GM19438 (cell line): ENCODE measurements around the gene AOAH.
"Not testable (repeated sequence)": the region's sequence is repeated elsewhere in the genome, so short reads cannot be mapped to it uniquely, and the experiment has no call there.

Experiments
- ATAC-seq: cut with Tn5 transposase; IDR thresholded peaks from one replicate; pipeline ENCODE4 v1.9.1; 2021; ENCODE audit warnings: low read depth; ENCODE audit not compliant: unreplicated experiment

The AOAH gene

GRCh38 chr7:36707465-36707864 lies 16.8 kb downstream of the AOAH start:
- ATAC-seq, result no peak

DNA sequence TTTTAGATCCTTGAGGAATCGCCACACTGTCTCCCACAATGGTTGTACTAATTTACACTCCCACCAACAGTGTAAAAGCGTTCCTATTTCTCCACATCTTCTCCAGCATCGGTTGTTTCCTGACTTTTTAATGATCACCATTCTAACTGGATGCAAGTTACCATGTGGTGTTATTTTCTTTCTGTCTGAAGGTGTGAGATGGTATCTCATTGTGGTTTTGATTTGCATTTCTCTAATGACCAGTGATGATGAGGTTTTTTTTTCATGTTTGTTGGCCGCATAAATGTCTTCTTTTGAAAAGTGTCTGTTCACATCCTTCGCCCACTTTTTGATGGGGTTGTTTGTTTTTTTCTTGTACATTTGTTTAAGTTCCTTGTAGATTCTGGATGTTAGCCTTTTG lies 20.4 kb downstream of the AOAH start:
- not testable (repeated sequence) for ATAC-seq

DNA sequence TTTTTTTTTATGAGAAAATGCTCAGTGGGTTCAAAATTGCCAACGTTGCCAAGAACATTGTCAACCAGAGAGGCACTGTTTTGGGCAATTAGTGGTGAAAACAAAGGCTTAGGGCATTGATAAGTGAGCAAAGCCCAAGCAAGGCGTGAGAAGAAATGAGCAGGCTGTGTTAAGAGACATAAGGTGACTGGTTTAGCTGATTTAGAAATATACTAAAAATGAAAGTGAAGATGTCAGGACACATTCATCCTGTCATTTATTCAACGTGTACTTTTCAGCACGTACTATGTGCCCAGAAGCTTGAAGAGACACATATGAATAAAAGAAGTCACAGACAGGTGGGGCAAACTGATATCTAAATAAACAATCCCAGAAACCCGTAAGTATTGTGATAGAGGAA lies 31.8 kb downstream of the AOAH start:
- no peak for ATAC-seq

GRCh38 chr7:36691983-36692382 lies 32.3 kb downstream of the AOAH start:
- no peak for ATAC-seq

GRCh38 chr7:36690514-36691187 lies 33.6 kb downstream of the AOAH start:
- ATAC-seq, result no peak

DNA sequence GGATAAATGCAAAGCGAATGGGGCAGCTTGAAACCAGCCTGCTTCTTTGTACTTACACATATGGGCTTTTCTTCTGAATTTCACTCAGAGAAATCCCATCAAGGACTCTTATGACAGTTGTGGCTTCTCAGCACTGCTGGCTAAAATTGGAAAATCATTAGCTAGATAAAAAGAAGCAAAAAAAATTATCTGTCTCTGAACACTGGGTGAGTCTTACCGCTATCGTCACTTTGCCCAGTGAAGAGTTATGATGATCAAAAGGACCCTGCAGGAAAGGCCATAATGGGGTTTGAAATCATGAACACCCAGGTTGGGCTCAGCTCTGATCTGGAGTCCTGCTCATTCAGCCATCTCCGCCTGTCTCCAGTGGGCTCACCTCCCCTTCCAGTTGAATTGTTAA lies 34.3 kb downstream of the AOAH start:
- no peak for ATAC-seq

DNA sequence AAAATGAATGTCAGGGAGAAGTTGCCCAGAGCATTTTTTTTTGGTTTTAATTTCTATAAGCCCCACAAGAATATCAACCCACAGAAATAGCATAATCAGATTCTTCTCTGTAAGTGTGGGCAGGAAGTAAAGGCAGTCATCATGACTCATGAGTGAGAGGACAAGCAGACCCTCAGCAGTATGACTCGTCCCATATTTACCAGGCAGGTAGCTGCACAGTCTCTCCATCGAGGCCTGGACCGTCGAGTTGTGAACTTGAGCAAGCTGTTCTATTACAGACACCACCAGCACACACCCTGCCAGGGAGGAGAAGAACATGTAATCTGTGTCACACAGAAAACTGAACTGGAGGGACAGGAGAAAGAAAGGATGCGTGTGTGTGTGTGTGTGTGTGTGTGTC lies 37.8 kb downstream of the AOAH start:
- ATAC-seq, result no peak

- ATAC-seq, result no peak
Observed at GRCh38 chr7:36684954-36685353, 39.3 kb downstream of the AOAH start.

- ATAC-seq, result no peak
Observed at GRCh38 chr7:36683695-36684357, 40.5 kb downstream of the AOAH start.

GRCh38 chr7:36683111-36683510 lies 41.2 kb downstream of the AOAH start:
- ATAC-seq, result no peak

- no peak for ATAC-seq
Observed at GRCh38 chr7:36682102-36682501, 42.2 kb downstream of the AOAH start.

- no peak for ATAC-seq
Observed at GRCh38 chr7:36677769-36678437, 46.4 kb downstream of the AOAH start.

- no peak for ATAC-seq
Observed at GRCh38 chr7:36673703-36674102, 50.6 kb downstream of the AOAH start.

DNA sequence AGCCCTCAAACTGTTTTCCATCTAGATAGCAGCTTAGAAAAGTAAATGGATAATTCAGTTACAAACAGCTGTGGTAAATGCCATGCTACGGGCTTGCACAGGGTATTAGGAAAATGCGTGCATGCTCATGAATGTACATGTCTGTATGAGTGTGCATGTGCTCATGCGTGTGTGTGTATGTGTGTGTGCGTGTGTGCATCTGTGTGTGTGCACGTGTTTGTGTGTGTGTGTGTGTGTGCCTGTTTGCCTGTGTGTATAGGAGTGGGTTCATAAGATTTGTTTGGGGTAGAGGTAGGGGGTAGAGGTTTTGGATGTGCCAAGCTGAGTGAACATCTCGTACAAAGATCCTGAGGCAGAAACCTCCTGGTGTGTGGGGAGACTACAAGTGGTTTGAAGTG lies 52.9 kb downstream of the AOAH start:
- ATAC-seq, result no peak

- no peak for ATAC-seq
Observed at GRCh38 chr7:36670585-36671431, 53.5 kb downstream of the AOAH start.

GRCh38 chr7:36668750-36669149 lies 55.5 kb downstream of the AOAH start:
- ATAC-seq, result no peak

DNA sequence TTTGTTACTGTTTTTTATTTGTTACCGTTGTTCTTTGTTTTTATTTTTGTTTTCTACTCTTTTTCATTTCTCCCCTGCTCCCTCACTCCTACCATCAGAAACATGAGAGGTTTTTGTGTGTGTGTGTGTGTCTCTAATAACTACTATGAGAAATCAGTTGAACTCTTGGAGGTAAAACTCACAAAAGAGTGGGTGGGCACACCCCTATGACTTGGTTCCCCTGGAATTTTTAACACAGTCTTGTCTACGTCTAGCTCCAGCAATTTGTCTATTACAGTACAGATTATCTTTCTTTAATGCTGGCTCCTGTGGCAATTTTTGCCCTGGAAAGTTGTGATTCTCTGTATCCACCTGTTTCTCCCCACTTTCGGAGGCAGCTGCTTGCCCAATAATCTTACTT lies 56.2 kb downstream of the AOAH start:
- ATAC-seq, result no peak

DNA sequence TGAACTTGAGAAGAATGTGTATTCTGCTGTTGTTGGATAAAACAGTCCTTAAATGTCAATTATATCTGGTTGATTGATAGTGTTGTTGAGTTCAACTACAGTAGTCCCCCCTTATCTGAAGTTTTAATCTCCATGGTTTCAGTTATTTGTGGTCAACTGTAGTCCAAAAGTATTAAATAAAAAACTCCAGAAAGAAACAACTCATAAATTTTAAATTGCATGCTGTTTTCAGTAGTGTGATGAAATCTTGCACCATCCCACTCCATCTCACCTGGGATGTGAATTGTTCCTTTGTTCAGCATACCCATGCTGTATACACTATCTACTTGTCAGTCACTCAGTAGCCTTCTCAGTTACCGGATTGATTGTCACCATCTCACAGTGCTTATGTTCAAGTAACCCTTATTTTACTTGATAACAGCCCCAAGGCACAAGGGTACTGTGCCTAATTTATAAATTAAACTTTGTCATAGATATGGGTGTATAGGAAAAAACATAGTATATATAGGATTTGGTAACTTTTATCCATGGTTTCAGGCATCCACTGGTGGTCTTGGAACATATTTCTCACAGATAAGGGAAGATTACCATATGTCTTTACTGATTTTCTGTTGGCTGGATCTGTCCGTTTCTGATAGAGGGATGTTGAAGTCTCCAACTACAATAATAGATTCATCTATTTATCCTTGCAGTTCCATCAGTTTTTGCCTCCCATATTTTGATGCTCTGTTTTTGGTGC lies 57.1 kb downstream of the AOAH start:
- no peak for ATAC-seq

- no peak for ATAC-seq
Observed at GRCh38 chr7:36663481-36663880, 60.8 kb downstream of the AOAH start.

DNA sequence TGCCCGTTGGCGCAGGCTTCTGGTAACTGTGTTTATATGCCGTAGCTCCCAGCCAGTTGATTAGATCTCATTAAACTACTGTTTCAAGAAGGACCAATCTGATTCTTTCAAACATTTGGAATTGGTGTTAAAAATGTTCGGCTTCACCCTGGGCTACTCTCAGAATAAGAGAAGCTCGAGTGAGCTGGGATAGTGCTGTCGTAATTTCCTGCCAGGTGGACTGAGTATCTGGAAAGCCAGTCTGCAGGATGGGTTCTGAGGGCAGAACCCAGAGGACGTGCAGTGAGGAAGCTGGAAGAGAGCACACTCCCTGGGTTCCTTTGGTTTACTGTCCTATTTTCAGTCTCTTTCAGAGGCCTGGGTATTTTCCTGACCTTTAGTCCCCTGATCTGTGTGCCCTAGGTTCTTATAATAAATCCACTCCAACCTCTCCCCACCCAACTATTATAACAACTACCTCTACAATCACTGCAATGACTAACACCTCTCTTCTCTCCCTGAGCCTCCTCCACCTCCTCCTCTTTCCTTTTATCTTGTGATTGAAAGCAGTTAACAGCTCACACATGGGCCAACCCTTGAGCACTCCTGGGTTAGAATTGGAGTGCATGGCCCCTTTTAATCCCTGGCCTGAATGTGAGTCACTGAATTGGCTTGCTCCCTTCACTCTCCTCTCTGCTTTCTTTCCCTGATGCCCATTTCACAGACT lies 63.0 kb downstream of the AOAH start:
- ATAC-seq, result no peak
